Nephron progenitor cell (in vitro differentiated cells): ENCODE measurements around the gene STK11.

Source experiments
- DNase-seq: peaks from one replicate; pipeline ENCODE4 v3.0.0; 2021
- H3K27ac Mint-ChIP-seq: 2 replicates; pipeline ENCODE4 v1.8.0; 2021; ENCODE audit warnings: mild to moderate bottlenecking, moderate library complexity, mixed read lengths
- H3K27me3 Mint-ChIP-seq: 2 replicates; pipeline ENCODE4 v1.8.0; 2021; ENCODE audit warnings: mild to moderate bottlenecking, low read depth, mixed read lengths; ENCODE audit not compliant: poor library complexity
- H3K36me3 Mint-ChIP-seq: 2 replicates; pipeline ENCODE4 v1.8.0; 2021; ENCODE audit warnings: low read depth, mixed read lengths
- H3K4me1 Mint-ChIP-seq: 2 replicates; pipeline ENCODE4 v1.8.0; 2021; ENCODE audit warnings: mixed read lengths
- H3K4me3 Mint-ChIP-seq: 2 replicates; pipeline ENCODE4 v1.8.0; 2021; ENCODE audit warnings: mild to moderate bottlenecking, moderate library complexity, mixed read lengths
- H3K9me3 Mint-ChIP-seq: 2 replicates; pipeline ENCODE4 v1.8.0; 2021; ENCODE audit warnings: mild to moderate bottlenecking, moderate library complexity, mixed read lengths
- TF ChIP-seq, protein P1 (sequence below): fragments of 200-600 bp; sonication (generic); IDR thresholded peaks from 2 replicates; pipeline ENCODE4 v1.5.0; 2021; ENCODE audit warnings: antibody characterized with exemption

Gene STK11

DNA sequence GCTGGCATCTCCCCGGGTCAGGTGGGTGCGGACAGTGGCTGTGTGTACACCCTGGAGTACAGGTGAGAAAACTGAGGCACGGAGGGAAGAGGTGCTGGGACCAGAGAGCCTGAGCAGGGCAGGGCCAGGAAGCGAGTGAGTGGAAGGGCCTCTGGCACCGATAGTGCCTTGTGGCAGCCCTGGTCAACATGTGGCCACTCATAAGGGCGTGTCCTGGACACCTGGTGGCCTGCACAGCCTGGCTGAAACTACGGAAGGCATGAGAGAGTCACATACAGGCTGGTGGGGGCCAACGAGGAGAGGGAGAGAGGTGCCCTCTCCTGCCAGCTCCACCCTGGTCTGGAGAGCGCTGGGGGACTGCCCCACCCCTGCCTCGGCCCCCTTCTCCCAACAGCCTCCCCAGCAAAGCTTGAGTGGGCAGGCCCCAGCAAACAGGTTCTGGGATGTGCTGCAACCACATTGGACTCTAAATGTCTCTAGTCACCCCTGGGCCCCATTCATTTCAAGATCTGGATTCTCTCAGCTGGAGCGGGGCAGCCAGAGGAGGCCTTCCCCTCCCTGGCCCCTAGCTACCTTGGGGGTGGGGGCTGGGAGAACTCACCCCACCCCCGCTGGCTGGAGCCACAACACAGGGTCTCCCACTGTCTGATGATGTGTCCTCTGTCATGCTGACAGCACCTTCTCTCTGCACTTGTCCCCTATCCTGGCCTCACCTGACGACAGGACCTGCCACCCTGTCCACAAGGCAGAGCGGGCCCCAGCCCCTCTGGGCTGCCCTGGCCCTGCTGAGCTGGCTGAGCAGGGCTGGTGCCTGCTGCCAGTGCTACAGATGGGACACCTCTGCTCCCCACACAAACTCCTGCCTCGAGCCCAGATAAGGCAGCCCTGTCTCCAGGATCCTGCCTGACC lies 26.4 kb downstream of the STK11 start:
- H3K36me3 Mint-ChIP-seq, result peaks cover 5% of the 10 kb centered on the region
- H3K27ac Mint-ChIP-seq, result no peak overlapping the region
- H3K27me3 Mint-ChIP-seq, result no peaks in the 10 kb centered on the region
- no peaks in the 10 kb centered on the region for H3K9me3 Mint-ChIP-seq
- peaks cover 15% of the 10 kb centered on the region for H3K4me1 Mint-ChIP-seq
- H3K4me3 Mint-ChIP-seq, result no peak overlapping the region
- DNase-seq, result no peak
- TF ChIP-seq, protein P1, sequence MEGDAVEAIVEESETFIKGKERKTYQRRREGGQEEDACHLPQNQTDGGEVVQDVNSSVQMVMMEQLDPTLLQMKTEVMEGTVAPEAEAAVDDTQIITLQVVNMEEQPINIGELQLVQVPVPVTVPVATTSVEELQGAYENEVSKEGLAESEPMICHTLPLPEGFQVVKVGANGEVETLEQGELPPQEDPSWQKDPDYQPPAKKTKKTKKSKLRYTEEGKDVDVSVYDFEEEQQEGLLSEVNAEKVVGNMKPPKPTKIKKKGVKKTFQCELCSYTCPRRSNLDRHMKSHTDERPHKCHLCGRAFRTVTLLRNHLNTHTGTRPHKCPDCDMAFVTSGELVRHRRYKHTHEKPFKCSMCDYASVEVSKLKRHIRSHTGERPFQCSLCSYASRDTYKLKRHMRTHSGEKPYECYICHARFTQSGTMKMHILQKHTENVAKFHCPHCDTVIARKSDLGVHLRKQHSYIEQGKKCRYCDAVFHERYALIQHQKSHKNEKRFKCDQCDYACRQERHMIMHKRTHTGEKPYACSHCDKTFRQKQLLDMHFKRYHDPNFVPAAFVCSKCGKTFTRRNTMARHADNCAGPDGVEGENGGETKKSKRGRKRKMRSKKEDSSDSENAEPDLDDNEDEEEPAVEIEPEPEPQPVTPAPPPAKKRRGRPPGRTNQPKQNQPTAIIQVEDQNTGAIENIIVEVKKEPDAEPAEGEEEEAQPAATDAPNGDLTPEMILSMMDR, result no peak

DNA sequence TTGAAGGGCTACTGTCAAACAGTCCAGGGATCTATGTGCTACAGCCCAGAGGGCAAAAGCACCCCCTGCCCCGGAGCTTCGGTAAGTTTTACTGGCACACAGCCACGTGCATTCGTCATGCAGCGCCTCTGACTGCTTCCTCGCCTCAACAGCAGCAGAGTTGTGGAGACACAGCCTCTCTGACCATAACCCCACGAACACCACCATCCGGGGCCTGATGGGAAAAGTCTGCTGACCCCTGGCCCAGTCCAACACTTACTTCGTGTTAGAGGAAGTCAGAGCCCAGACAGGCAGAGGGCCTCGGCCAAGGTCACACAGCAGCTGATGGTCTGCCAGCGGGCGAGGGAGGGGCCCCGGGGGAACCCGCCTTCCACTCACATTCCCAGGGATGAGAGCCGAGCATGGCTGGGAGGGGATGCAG lies 27.1 kb downstream of the STK11 start:
- DNase-seq, result no peak
- Mint-ChIP-seq H3K4me3 (no peak overlapping the region), H3K27ac (no peak overlapping the region), H3K9me3 (no peaks in the 10 kb centered on the region), H3K36me3 (peaks cover 5% of the 10 kb centered on the region), H3K4me1 (peaks cover 15% of the 10 kb centered on the region), H3K27me3 (no peaks in the 10 kb centered on the region)
- TF ChIP-seq, protein P1, result no peak

DNA sequence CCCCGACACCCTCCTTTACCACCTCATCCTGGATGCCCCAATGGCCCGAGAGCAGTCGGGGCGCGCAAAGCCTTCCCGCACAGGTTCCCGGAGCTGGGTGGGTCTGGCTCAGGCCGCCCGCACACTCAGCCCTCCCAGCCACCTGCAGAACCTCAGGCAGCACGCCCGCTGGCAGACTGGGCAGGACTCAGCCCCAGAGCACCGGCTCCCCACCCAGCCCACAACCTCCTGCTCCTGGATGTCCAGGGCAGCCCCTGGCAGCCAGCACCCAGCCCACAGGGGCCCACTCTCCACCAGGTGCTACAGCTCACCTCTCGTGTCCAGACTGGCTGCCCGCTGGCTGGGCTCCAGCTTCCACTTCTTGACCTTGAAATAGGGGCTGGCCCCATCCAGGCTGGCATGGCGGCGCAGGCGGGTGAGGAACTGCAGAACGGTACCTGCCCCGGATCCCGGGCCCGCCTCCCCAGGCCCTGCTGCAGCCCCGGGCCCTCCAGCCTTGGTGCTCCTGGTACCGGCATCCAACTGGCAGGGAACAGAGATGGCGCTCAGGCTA lies 27.6 kb downstream of the STK11 start:
- no peaks in the 10 kb centered on the region for H3K9me3 Mint-ChIP-seq
- H3K36me3 Mint-ChIP-seq, result peaks cover 1% of the 10 kb centered on the region
- no peak for DNase-seq
- TF ChIP-seq, protein P1, result no peak
- H3K27ac Mint-ChIP-seq, result no peak overlapping the region
- no peaks in the 10 kb centered on the region for H3K27me3 Mint-ChIP-seq
- peaks cover 15% of the 10 kb centered on the region for H3K4me1 Mint-ChIP-seq
- H3K4me3 Mint-ChIP-seq, result no peak overlapping the region

DNA sequence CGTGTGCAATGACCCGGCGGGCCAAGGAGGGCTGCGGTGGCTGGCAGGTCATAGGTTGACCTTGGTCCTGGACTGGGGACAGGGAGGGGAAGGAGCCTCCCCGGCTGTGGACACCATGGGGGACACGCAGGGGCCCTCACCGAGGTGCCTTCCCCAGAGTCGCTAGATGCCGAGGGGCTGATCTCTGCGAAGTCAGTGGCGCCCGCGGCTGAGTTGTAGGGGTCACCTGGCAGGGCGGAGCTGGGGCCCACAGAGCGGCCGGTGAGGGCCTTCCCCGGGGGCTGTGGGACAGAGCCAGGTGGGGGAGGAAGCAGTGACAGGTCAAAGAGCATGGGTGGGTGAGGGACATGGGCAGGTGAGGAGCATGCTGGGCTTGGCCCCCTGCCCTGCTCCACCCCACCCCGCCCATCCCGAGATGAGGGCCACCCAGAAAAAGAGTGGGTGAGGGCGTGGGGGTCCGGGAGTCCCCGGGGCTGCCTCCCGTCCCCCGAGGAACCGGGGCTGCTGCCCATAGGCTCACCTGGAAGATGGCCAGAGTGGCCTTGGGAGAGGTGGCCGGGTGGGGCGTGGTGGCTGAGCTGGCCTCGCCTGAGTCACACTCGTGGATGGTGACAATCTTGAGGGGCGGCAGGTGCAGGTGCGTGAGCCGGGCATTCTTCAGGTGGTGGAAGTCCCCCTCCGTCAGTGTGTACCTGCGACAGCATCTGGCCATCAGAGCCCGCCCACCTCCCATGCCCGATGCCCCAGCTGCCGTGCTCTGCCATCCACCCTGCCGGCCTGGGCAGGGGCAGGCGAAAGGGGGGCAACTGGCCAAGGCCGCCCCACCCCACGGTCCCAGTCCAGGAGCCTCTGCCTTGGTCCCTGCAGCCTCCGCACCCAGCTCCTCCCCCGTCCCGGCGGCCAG lies 28.7 kb downstream of the STK11 start:
- Mint-ChIP-seq H3K9me3 (no peaks in the 10 kb centered on the region), H3K36me3 (no peaks in the 10 kb centered on the region), H3K4me3 (no peak overlapping the region), H3K27me3 (no peaks in the 10 kb centered on the region), H3K27ac (no peak overlapping the region), H3K4me1 (peaks cover 26% of the 10 kb centered on the region)
- TF ChIP-seq, protein P1, result no peak
- DNase-seq, result no peak

DNA sequence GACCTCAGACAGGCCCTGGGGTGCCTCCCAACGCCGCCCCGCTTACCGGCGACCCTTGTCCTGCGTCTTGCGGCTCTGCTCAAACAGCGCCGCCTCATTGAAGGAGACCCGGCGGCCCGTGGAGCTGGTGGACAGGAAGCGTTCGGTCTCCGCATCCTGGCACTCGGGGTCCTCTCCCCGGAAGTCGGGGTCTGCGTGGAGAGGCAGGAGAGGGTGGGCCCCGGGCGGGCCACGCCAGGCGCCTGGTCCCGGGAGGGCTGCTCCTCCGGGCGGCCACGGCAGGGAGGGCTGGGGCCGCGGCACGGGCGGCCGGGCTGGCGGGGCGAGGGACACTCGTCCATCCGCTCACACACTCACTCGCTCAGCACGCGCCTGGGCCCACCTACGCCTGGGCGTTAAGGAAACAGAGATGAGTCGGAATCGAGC lies 29.4 kb downstream of the STK11 start:
- H3K4me3 Mint-ChIP-seq, result no peak overlapping the region
- H3K27me3 Mint-ChIP-seq, result no peaks in the 10 kb centered on the region
- H3K36me3 Mint-ChIP-seq, result no peaks in the 10 kb centered on the region
- H3K9me3 Mint-ChIP-seq, result no peaks in the 10 kb centered on the region
- TF ChIP-seq, protein P1, result no peak
- peaks cover 29% of the 10 kb centered on the region for H3K4me1 Mint-ChIP-seq
- DNase-seq, result no peak
- H3K27ac Mint-ChIP-seq, result no peak overlapping the region
